DMS 273 (cell line): ENCODE results near the gene ABO.
"Not testable (repeated sequence)": the region's sequence is repeated elsewhere in the genome, so short reads cannot be mapped to it uniquely, and the experiment has no call there.

Source experiments
- DNase-seq: peaks from one replicate; lab custom pipeline; 2025; ENCODE audit not compliant: unreplicated experiment; lab: John Stamatoyannopoulos, UW

The ABO gene

DNA sequence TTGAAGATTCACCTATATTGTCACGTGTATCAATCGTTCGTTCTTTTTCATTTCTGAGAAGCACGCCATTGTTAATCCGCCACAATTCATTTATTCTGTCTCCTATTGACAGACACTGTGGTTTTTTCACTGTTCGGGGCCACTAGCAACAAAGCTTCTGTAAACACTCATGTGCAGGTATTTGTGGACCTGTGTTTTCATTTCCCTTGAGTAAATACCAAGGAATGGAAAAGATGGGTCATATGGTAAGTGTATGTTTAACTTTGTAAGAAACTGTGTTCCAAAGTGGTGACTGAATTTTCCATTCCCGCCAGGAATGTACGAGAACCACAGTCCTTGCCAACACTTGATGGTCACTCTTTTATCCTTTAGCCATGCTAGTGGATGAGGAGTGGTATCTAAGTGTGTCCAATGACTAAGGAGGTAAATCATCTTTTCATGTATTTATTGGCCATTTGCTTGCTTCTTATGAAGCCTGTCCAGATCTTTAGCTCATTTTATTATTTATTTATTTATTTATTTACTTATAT lies 10.7 kb downstream of the ABO start:
- no peak for DNase-seq

DNA sequence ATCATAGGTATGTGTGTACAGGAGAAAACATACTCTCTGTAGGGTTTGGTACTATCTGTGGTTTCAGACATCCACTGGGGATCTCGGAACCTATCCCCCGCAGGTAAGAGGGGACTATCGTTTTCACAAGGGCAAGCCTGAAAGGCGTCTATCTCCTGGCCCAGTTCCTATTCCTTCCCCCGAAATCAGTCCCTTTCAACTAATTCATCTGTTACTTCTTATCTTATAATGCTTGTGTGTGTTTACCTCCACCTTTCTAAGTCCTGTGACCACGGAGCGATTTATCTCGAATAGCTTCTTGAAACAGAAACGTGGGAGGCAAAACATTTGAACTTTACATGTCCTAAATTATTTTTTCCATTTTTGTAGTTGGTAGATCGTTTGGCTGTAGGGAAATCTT lies 11.4 kb downstream of the ABO start:
- no peak for DNase-seq

DNA sequence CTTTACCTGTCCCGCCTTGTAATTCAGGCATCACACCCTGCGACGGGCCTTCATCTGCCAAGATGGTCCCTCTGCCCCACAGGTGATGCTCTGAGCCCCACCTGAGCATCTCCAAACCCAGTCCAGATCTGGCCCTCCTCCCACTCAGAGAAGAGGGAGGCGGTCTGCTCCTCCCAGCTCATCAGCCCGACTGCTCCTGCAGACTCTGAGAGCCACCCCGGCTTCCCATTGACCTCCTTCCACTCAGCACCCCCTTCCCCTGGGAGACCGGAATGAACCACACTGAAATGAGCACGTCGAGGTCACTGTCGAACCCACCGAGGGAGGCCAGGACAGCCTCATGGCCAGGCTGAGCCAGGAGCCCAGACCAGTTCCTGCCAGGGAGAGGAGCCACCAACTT lies 12.8 kb downstream of the ABO start:
- no peak for DNase-seq

DNA sequence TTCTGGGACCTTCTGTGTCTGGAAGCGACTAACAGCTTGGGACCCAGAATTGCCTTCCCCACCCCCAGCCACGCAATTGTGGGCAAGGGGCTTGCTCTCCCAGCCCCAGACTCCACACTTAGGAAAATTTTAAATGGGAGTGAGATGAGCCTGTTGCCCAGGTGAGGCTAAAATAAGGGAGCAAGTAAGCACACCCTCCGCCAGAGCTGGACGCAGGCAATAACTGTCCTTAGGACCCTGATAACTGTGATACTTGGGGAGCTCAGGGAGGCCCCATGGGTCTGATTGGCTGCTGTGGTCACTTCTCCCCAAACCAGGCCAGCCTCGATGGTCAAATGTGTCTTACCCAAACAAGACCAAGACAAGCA lies 13.3 kb downstream of the ABO start:
- no peak for DNase-seq

DNA sequence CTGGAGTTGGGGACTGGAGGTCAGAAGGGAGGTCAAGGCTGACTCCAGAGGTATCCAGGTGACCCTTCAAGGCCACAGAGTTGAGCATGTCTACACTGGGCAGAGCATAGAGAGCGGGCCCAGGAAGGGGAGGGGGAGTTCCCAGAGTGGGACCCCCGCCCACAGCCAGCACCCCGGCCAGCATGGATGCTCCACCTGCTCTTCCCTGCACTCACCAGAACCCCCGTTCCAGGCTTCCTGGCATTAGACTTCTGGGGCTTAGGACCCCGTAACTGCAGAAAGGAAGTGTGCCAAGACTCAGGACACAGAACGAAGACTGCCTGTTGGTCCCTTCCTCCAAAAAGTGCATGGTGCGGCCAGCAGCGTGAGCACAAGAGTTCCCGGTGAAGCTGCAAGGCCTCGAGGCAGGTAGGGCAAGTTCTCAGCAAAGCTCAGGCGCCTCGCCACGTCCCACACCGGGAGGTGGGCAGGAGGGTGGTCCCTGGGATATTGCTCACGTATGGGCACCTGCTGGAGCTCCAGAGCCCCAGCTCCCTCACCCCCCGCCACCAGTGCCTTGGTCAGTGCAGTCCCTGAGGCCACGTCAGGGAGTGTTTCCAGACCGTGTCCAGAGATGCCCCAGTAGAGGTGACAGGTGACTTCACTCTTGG lies 13.8 kb downstream of the ABO start:
- DNase-seq, result no peak

DNA sequence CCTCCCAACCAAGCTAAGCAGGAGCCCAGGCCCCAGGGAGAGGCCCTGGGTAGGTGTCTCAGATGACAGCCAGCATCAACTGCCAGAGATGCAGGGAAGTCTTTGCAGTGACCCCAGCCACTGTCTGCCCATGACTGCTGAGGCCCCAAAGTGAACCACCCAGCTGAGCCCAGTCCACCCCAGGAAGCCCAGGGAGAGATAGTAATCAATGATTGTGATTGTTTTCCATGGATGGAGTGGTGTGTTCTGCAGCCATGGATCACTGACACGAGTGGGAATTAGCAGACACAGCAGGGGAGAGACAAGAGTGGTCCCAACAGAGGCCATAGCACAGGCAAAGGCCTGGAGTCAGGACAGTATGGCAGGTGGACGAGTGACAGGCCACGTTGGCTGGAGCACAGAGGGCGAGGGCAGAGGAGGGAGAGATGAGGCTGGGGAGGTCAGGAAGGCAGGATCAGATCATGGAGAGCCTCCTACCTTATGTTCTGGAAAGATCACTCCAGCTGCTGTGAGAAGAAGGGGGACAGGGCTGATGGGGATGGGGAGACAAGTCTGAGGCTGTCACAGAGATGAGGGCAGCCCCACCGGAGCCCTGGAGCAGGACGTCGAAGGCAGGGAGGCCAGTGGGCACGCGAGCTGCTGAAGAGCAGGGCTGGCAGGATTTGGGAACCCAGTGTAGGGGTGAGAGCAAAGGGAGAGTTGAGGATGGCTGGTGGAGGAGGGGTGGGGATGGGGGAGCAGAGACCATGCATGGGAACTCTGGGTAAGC lies 14.5 kb downstream of the ABO start:
- DNase-seq, result no peak

DNA sequence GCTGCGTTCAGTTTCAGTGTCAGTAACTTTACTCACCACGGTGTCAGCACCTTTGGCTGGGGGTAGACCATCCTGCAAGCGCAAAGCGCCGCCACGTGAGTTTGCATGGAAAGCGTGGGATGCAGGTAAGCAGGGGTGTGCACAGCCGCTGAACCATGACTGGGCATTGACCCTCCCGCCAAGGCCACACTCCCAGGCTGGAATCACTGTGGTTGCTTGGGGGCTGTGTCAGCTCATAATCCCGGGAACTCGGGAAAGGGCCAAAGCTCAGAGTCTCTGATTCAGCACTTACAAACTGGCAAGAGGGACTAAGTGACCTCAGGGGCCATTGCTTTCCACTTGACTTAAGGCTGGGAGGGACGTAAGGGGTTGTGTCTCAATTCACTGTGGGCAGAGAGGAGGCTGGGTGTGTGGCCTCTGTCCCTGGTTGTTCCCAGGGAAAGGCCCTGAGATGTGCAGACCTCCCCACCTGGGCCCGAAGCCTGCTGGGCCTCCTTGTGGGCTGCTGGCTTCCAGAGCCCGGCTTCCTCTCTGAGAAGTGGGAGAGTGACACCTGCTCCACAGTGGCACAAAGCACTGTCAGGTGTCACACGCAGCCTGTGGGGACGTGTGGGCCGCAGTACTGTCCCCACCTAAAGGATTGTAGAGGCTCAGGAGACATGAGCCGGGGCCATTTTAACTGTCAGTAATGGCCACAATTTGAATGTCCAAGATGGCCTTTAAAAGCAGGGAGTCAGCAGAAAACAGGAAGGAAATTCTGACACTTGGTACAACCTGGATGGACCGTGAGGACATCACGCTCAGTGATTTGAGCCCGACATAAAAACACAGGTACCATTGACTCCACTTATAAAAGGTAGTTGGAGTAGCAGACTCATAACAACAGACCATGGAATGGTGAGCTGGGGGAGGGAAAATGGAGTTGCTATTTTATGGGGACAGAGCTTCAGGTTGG lies 16.7 kb downstream of the ABO start:
- no peak for DNase-seq

DNA sequence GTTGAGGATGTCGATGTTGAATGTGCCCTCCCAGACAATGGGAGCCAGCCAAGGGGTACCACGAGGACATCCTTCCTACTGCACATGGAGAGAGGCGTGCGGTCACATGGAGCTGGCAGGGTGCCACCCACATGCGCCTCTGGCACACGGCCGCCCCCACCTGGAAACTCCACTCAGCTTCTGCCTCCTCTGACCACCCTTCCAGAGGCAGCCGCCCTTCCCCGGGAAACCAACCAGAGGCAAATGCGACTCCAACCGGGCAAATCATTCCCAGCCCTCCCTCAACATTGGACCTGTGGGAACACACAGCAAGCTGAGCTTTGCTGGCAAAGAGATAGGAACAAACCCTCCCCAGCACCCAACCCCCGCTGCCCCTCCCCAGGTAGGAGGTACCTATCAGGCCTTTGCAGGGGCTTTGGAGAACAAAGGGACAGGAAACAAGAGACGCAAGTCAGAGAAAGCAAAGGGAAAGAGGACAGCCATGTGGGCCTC lies 17.5 kb downstream of the ABO start:
- no peak for DNase-seq

DNA sequence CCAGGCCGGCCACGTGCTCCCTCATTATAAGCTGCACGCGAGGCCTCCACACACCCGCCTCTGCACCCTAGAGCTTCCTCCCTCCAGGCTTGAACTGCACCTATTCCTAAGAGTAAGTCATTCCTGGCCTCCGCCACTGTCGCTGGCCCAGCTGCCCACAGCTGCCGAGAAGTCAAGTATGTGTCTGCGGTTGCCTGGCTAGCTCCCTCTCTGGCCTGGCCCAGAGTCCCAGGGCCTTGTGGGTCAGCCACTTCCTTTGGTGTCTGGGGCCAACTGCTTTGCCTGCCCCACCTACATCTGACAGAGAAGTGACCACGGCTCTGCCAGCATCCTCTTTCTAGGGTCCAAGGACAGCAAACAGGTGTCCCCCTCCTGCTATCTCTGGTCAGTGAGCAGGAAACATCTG lies 18.3 kb downstream of the ABO start:
- no peak for DNase-seq

DNA sequence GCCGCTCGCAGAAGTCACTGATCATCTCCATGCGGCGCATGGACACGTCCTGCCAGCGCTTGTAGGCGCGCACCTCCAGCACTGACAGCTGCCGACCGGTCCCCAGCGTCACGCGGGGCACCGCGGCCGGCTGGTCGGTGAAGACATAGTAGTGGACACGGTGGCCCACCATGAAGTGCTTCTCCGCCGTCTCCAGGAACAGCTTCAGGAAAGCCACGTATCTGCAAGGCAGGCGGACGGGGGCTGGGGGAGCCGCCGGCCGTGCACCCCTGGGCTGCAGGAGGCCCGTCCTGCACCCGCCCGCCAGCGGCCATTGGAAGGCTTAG lies 18.9 kb downstream of the ABO start:
- DNase-seq, result no peak

DNA sequence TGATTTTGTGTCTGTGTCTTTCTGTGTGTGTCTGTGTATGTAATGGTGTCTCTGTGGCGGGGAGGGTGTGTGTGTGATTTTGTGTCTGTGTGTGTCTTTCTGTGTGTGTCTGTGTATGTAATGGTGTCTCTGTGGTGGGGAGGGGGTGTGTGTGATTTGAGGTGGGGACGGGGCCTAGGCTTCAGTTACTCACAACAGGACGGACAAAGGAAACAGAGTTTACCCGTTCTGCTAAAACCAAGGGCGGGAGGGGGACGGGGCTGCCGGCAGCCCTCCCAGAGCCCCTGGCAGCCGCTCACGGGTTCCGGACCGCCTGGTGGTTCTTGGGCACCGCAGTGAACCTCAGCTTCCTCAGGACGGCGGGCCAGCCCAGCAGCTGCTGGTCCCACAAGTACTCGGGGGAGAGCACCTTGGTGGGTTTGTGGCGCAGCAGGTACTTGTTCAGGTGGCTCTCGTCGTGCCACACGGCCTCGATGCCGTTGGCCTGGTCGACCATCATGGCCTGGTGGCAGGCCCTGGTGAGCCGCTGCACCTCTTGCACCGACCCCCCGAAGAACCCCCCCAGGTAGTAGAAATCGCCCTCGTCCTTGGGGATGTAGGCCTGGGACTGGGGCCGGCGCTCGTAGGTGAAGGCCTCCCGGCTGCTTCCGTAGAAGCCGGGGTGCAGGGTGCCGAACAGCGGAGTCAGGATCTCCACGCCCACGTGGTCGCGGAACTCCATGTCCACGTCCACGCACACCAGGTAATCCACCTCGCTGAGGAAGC lies 19.4 kb downstream of the ABO start:
- no peak for DNase-seq

DNA sequence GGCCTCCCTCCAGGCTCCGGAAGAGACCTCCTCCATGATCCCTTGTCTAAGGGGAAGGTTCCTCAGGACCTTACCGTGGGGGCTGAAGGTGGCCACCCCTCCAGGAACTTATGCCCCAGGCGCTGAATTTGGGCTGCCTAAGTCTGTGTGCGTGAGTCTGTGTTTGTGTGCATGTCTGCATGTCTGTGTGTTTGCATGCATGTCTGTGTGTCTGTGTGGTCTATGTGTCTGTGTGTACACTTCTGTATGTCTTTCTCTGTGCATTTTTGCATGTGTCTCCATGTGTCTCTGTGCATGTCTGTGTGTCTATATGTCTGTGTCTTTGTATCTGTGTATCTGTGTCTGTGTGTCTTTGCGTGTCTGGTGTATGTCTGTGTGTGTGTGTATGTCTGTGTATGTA lies 20.5 kb downstream of the ABO start:
- no peak for DNase-seq

DNA sequence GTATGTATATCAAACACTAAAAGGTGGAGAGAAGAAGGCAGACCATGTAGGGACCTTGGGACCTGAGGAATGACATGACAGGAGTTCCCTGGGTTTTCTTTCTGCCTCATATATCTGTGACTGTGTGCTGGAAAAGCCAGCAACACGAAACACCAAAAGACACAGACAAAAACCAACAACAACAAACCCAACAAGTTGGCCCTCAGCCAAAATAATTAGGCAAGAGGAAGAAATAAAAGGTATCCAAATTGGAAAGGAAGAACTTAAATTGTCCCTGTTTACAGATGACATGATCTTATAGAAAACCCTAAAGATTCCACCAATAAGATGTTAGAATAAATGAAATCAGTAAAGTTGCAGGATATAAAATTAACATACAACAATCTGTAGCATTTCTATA lies 21.7 kb downstream of the ABO start:
- no peak for DNase-seq

DNA sequence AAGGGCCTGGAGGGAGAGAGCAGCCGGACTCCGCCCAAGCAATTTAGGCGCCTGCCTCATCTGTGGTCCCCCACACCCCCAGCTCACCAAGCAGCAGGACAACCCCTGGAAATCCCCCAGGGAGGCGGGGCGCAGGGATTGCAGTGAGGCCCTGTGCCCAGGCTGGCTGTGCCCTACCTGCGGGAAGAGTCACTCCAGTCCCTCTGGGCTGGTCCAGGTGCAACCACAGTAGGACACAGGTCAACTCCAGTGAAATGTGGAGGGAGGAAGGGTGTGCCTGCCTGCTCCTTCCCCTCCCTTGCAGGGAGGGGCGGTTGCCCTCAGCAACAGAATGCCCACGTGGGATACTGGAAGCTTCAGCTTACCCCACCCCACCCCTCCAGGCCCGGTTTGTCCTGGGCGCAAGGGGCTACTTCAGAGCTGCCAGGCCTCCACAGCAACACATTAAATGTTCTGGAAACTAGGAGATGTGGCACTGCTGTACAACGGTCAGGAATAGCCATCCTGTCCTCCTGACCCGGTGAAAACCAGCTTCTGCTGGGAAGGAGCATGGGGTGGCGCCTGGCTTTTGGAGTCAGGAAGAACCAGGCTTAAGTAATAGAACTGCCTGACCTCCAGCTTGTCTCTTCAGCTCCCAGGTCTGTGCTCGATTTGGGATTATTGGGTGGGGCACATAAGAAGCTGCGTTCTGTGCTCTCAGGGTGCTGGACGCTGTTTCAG lies 22.5 kb downstream of the ABO start:
- no peak for DNase-seq

DNA sequence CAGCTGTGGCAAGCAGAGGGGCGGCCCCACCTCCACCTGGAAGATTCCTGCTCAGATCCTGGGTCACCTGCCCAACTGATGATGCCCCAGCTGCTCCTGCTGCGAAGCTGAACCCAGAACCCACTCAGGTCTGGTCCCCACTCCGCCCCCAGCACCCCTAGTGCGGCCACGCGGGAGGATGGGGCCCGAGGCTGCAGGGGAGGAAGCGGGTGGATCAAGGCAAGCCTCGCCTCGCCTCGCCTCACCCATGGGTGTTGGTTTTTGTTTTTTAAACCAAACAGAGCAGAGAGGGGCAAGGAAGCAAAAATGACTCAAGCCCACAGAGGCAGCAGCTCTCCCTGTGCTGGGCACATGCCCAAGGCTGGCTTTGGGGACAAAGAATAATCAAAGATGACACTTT lies 23.2 kb downstream of the ABO start:
- no peak for DNase-seq

DNA sequence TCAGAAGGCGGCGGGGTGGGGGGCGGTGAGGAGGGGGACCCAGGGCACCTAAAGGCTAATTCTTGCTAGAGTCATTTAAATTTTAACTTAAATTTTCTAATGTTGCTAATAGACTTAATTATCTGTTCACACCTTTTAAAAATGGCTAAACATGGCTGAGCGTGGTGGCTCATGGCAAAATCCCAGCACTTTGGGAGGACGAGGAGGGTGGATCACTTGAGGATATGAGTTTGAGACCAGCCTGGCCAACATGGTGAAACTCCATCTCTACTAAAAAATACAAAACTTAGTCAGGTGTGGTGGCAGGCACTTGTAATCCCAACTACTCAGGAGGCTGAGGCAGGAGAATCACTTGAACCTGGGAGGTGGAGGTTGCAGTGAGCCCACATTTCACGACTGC lies 23.8 kb downstream of the ABO start:
- DNase-seq, result not testable (repeated sequence)

DNA sequence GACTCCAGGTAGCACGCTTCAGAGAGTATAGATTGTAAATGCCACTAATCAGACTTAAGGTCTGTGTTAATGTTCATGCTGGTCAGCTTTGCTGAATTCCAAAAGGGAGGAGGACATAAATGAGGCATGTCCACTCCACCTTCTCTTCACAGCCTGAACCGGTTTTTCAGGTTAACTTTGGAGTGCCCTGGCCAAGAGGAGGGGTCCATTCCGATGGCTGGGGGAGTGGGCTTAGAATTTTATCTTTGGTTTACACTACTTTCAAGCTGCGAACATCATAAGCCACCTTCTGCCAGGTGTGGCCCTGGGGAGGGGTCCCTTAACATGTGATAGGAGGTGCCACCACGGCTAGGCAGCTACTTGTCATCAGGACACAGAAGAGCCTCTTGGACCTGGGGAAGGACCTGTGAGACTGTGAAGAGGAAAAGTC lies 24.2 kb downstream of the ABO start:
- no peak for DNase-seq

DNA sequence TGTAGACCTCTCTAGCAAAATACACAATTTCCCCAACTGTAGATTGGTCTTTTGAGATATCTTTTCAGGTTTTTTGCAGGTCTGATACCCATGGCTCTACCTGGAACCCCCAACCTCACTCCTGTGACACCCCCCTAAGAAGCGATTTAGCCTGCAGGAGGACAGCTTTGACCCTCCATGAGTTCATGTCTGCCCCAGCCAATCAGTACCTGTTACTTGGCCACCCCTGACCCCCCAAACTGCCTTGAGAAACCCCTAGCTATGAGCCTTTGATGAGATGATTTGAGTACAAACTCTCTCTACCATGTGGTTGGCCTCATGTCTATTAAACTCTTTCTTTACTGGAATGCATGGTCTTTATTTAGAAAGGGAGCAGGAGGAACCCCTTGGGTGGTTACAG lies 25.7 kb downstream of the ABO start:
- no peak for DNase-seq

DNA sequence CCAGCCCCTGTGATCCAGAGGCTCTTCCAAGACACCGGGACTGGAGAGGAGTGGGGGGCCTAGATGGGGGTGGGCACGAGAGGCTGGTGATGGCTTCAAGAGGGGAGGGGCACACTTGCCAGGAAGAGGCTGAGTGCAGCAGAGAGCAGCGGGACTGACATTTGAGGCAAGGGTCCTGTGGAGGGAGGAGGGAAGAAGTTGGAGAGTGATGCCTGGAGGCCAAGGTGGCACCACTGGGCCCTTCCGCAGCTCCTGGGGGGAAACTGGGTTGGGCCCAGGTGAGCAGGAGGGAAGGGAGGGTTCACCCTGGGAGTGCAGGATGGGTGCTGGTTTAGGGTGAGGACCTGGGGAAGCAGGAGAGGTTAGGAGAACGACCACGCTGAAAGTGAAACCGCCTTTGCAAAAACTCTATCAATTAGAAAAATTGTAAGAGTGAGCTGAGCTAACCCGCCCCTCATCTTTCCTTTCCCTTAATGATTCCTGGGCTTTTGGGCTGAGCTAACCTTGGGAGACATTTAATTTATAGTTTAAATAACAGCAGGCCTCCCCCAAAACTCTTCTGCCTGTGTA lies 26.2 kb downstream of the ABO start:
- DNase-seq, result no peak

DNA sequence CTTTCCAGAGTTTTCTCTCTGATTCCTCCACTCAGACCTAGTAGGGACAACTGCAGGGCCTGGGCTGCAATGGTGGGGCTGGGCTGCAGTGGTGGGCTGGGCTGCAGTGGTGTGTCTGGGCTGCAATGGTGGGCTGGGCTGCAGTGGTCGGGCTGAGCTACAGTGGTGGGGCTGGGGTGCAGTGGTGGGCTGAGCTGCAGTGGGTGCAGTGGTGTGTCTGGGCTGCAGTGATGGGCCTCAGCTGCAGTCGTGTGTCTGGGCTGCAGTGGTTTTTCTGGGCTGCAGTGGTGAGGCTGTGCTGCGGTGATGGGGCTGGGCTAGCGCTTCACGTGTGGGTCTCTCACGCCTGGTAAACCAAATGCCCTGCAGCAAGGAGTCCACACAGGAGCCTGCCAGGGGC lies 27.4 kb downstream of the ABO start:
- DNase-seq, result no peak
